ENCODE measurements around the gene METTL22.

GRCh38 chr16:8590811-8591210, 30.7 kb upstream of the METTL22 start:
- TF ChIP-seq, protein P1, sequence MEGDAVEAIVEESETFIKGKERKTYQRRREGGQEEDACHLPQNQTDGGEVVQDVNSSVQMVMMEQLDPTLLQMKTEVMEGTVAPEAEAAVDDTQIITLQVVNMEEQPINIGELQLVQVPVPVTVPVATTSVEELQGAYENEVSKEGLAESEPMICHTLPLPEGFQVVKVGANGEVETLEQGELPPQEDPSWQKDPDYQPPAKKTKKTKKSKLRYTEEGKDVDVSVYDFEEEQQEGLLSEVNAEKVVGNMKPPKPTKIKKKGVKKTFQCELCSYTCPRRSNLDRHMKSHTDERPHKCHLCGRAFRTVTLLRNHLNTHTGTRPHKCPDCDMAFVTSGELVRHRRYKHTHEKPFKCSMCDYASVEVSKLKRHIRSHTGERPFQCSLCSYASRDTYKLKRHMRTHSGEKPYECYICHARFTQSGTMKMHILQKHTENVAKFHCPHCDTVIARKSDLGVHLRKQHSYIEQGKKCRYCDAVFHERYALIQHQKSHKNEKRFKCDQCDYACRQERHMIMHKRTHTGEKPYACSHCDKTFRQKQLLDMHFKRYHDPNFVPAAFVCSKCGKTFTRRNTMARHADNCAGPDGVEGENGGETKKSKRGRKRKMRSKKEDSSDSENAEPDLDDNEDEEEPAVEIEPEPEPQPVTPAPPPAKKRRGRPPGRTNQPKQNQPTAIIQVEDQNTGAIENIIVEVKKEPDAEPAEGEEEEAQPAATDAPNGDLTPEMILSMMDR (IDR thresholded peaks at IDR 0.05; ENCODE audit: insufficient read depth, low read length), result no peak
- TF ChIP-seq POLR2AphosphoS5 (IDR thresholded peaks at IDR 0.05; ENCODE audit: low read depth) (no peak), GABPA (IDR thresholded peaks at IDR 0.05; ENCODE audit: low read depth) (no peak), SPI1 (IDR thresholded peaks at IDR 0.05; ENCODE audit: borderline replicate concordance, low read depth) (no peak)
- TF ChIP-seq, protein P2, sequence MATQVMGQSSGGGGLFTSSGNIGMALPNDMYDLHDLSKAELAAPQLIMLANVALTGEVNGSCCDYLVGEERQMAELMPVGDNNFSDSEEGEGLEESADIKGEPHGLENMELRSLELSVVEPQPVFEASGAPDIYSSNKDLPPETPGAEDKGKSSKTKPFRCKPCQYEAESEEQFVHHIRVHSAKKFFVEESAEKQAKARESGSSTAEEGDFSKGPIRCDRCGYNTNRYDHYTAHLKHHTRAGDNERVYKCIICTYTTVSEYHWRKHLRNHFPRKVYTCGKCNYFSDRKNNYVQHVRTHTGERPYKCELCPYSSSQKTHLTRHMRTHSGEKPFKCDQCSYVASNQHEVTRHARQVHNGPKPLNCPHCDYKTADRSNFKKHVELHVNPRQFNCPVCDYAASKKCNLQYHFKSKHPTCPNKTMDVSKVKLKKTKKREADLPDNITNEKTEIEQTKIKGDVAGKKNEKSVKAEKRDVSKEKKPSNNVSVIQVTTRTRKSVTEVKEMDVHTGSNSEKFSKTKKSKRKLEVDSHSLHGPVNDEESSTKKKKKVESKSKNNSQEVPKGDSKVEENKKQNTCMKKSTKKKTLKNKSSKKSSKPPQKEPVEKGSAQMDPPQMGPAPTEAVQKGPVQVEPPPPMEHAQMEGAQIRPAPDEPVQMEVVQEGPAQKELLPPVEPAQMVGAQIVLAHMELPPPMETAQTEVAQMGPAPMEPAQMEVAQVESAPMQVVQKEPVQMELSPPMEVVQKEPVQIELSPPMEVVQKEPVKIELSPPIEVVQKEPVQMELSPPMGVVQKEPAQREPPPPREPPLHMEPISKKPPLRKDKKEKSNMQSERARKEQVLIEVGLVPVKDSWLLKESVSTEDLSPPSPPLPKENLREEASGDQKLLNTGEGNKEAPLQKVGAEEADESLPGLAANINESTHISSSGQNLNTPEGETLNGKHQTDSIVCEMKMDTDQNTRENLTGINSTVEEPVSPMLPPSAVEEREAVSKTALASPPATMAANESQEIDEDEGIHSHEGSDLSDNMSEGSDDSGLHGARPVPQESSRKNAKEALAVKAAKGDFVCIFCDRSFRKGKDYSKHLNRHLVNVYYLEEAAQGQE (IDR thresholded peaks at IDR 0.05; ENCODE audit: insufficient replicate concordance, low read depth), result no peak
